H1 (cell line): ENCODE measurements around the gene PDE2A. TPM values are rescaled to one million over a fixed set of nuclear protein-coding genes. Genes with fewer than 3 reads are reported as not detected.

ENCODE experiments used
- CTCF ChIA-PET: fragments of 300-600 bp; sonication (Branson Sonifier 250); formaldehyde crosslinking; loops from one replicate; lab custom pipeline; 2021; ENCODE audit not compliant: partially characterized antibody; lab: Charles Lee
- POLR2A ChIA-PET: fragments of 300-600 bp; sonication (Branson Sonifier 250); formaldehyde crosslinking; loops from one replicate; lab custom pipeline; 2021; ENCODE audit warnings: inconsistent platforms; ENCODE audit not compliant: partially characterized antibody; lab: Charles Lee
- DNase-seq, 2 experiments: peaks; one replicate each; pipeline versions ENCODE4 v3.0.0 to v3.0.0-alpha.2; 2010 to 2022; ENCODE audit warnings: low spot score in 2 of 2, low read depth in 1 of 2, mixed read lengths in 1 of 2
- FAIRE-seq: peaks from 2 replicates; lab custom pipeline; 2011; peaks lifted over from hg19 to GRCh38; lab: Jason Lieb, UNC
- H2AFZ ChIP-seq: 2 replicates; pipeline ENCODE4 v1.8.1; 2012; ENCODE audit warnings: low read length, inconsistent platforms
- H2AK5ac ChIP-seq: 2 replicates; pipeline ENCODE4 v1.6.1; 2013; ENCODE audit warnings: low read depth, low read length
- H2BK120ac ChIP-seq: replicated peaks from 2 replicates; pipeline ENCODE3; 2013; ENCODE audit warnings: low read depth, low read length, inconsistent platforms
- H2BK12ac ChIP-seq: 2 replicates; pipeline ENCODE4 v1.6.1; 2013; ENCODE audit warnings: low read depth, low read length
- H2BK15ac ChIP-seq: 2 replicates; pipeline ENCODE4 v1.6.1; 2013; ENCODE audit warnings: low read length
- H2BK20ac ChIP-seq: 2 replicates; pipeline ENCODE4 v1.6.1; 2013; ENCODE audit warnings: low read length
- H2BK5ac ChIP-seq: 2 replicates; pipeline ENCODE4 v1.6.1; 2013; ENCODE audit warnings: low read depth, low read length
- H3K14ac ChIP-seq: 2 replicates; pipeline ENCODE4 v1.6.1; 2013; ENCODE audit warnings: inconsistent platforms; ENCODE audit not compliant: insufficient read length
- H3K18ac ChIP-seq: 2 replicates; pipeline ENCODE4 v1.6.1; 2013; ENCODE audit warnings: low read length; ENCODE audit errors: extremely low read depth
- H3K23ac ChIP-seq: 2 replicates; pipeline ENCODE4 v1.6.1; 2013; ENCODE audit warnings: inconsistent platforms; ENCODE audit not compliant: insufficient read length
- H3K23me2 ChIP-seq: 2 replicates; pipeline ENCODE4 v1.6.1; 2013; ENCODE audit warnings: low read depth, low read length
- H3K27ac ChIP-seq: 2 replicates; pipeline ENCODE4 v1.6.1; 2011; ENCODE audit warnings: low read depth, low read length, inconsistent platforms
- H3K27me3 ChIP-seq, 4 experiments: replicated peaks in 1 of 4; 1 replicate in 1 of 4; 2 replicates in 3 of 4; pipeline versions ENCODE4 v1.6.1 to v1.8.1; 2011 to 2013; ENCODE audit warnings: low read length in 3 of 4, mild to moderate bottlenecking in 3 of 4, inconsistent platforms in 2 of 4, mixed read lengths in 2 of 4, moderate library complexity in 1 of 4; ENCODE audit not compliant: control insufficient read depth in 3 of 4, insufficient read depth in 3 of 4; ENCODE audit errors: extremely low read depth in 1 of 4
- H3K36me3 ChIP-seq, 4 experiments: 2 replicates each; pipeline versions ENCODE4 v1.6.1 to v1.8.1; 2011 to 2013; ENCODE audit warnings: mild to moderate bottlenecking in 4 of 4, low read length in 3 of 4, moderate library complexity in 2 of 4, control low read depth in 1 of 4, inconsistent platforms in 1 of 4; ENCODE audit not compliant: insufficient read depth in 4 of 4, control insufficient read depth in 2 of 4
- H3K4ac ChIP-seq: replicated peaks from 2 replicates; pipeline ENCODE3; 2013; ENCODE audit warnings: low read length, low read depth, mixed read lengths, inconsistent platforms; ENCODE audit not compliant: insufficient read length
- H3K4me1 ChIP-seq, 4 experiments: replicated peaks in 1 of 4; 1 replicate in 1 of 4; 2 replicates in 3 of 4; pipeline versions ENCODE4 v1.6.1 to v1.8.1; 2011 to 2013; ENCODE audit warnings: low read length in 3 of 4, inconsistent platforms in 2 of 4, mixed read lengths in 1 of 4; ENCODE audit not compliant: insufficient read depth in 4 of 4, control insufficient read depth in 3 of 4
- H3K4me2 ChIP-seq, 2 experiments: 2 replicates each; pipeline versions ENCODE4 v1.6.1 to v1.8.1; 2011 to 2013; ENCODE audit warnings: low read depth in 2 of 2, low read length in 2 of 2, control low read depth in 1 of 2, inconsistent platforms in 1 of 2, mild to moderate bottlenecking in 1 of 2; ENCODE audit not compliant: insufficient read depth in 1 of 2
- H3K4me3 ChIP-seq, 4 experiments: fragments of 200-600, 300-600 bp in 1 of 4; sonication (generic), shearing (Covaris generic), sonication (Bioruptor Twin) in 1 of 4; 2 replicates each; pipeline versions ENCODE4 v1.5.1 to v1.8.1; 2011 to 2016; ENCODE audit warnings: low read length in 4 of 4, low read depth in 3 of 4, control low read depth in 2 of 4, inconsistent platforms in 2 of 4, mild to moderate bottlenecking in 2 of 4, mixed read lengths in 1 of 4, moderate library complexity in 1 of 4; ENCODE audit not compliant: insufficient read depth in 2 of 4; ENCODE audit errors: extremely low read depth in 1 of 4
- H3K56ac ChIP-seq: replicated peaks from 2 replicates; pipeline ENCODE3; 2013; ENCODE audit warnings: low read depth, mild to moderate bottlenecking, mixed read lengths, low read length, inconsistent platforms; ENCODE audit not compliant: insufficient read length
- H3K79me1 ChIP-seq: 2 replicates; pipeline ENCODE4 v1.6.1; 2013; ENCODE audit warnings: low read depth, low read length, control low read depth
- H3K79me2 ChIP-seq, 2 experiments: 2 replicates each; pipeline versions ENCODE4 v1.6.1 to v1.8.1; 2012 to 2013; ENCODE audit warnings: low read length in 2 of 2, mild to moderate bottlenecking in 2 of 2, inconsistent platforms in 1 of 2; ENCODE audit not compliant: insufficient read depth in 2 of 2, control insufficient read depth in 1 of 2
- H3K9ac ChIP-seq, 4 experiments: replicated peaks in 1 of 4; 1 replicate in 1 of 4; 2 replicates in 3 of 4; pipeline versions ENCODE4 v1.6.1 to v1.8.1; 2011 to 2013; ENCODE audit warnings: low read depth in 3 of 4, low read length in 3 of 4, control low read depth in 2 of 4, mild to moderate bottlenecking in 2 of 4, moderate library complexity in 2 of 4, inconsistent platforms in 1 of 4; ENCODE audit errors: extremely low read depth in 1 of 4
- H3K9me3 ChIP-seq, 2 experiments: 2 replicates each; pipeline versions ENCODE4 v1.6.1 to v1.8.1; 2012 to 2013; ENCODE audit warnings: mild to moderate bottlenecking in 2 of 2, moderate library complexity in 2 of 2, control low read depth in 1 of 2, inconsistent platforms in 1 of 2, low read depth in 1 of 2, low read length in 1 of 2, mixed read lengths in 1 of 2; ENCODE audit not compliant: insufficient read depth in 2 of 2
- H4K20me1 ChIP-seq, 2 experiments: replicated peaks in 1 of 2; 2 replicates each; pipeline versions ENCODE3 to v1.8.1; 2011 to 2013; ENCODE audit warnings: inconsistent platforms in 2 of 2, low read length in 2 of 2, mild to moderate bottlenecking in 1 of 2; ENCODE audit not compliant: insufficient read depth in 2 of 2, control insufficient read depth in 1 of 2
- H4K5ac ChIP-seq: 2 replicates; pipeline ENCODE4 v1.6.1; 2013; ENCODE audit warnings: low read length, low read depth, mixed read lengths, inconsistent platforms; ENCODE audit not compliant: insufficient read length
- H4K8ac ChIP-seq: 2 replicates; pipeline ENCODE4 v1.8.0; 2013; ENCODE audit warnings: mild to moderate bottlenecking, moderate library complexity, low read length, inconsistent platforms; ENCODE audit not compliant: insufficient read depth; ENCODE audit errors: extremely low read depth
- H4K91ac ChIP-seq: replicated peaks from 2 replicates; pipeline ENCODE3; 2013; ENCODE audit warnings: low read length, mixed read lengths, inconsistent platforms; ENCODE audit not compliant: insufficient read length
- BACH1 ChIP-seq: IDR thresholded peaks from 2 replicates; pipeline ENCODE4 v1.6.1; 2012; ENCODE audit warnings: low read length, improper control_type of control experiment
- RAD21 ChIP-seq, 2 experiments: IDR thresholded peaks in 1 of 2; conservative IDR thresholded peaks in 1 of 2; 2 replicates each; pipeline ENCODE4 v1.6.1; 2011; ENCODE audit warnings: low read depth in 2 of 2, low read length in 2 of 2, improper control_type of control experiment in 1 of 2, inconsistent platforms in 1 of 2, mild to moderate bottlenecking in 1 of 2, moderate library complexity in 1 of 2
- RBBP5 ChIP-seq: IDR thresholded peaks from 2 replicates; pipeline ENCODE4 v1.7.1; 2012; ENCODE audit warnings: low read depth, mild to moderate bottlenecking, inconsistent platforms, low read length, moderate library complexity, borderline replicate concordance
- SP1 ChIP-seq: IDR thresholded peaks from 2 replicates; pipeline ENCODE4 v1.6.1; 2011; ENCODE audit warnings: low read depth, low read length
- TBP ChIP-seq: IDR thresholded peaks from 2 replicates; pipeline ENCODE4 v1.6.1; 2011; ENCODE audit warnings: low read depth, low read length, improper control_type of control experiment
- WGBS, 2 experiments: shearing (Covaris generic) in 1 of 2; methylation state at CpG; one replicate each; pipeline versions ENCODE4 v1.1.6 to v1.1.7; 2013 to 2015; ENCODE audit warnings: low lambda C conversion rate in 2 of 2, mixed read lengths in 2 of 2, inconsistent platforms in 1 of 2, low coverage in 1 of 2, missing lambda C conversion rate in 1 of 2; ENCODE audit not compliant: insufficient replicate concordance in 2 of 2, insufficient coverage in 1 of 2, insufficient read length in 1 of 2; ENCODE audit errors: extremely low coverage in 1 of 2, missing lambda C conversion rate in 1 of 2; 5-methylcytosine and 5-hydroxymethylcytosine counted together
- polyA plus RNA-seq, 7 experiments: library from polyadenylated mRNA; depleted of rRNA in 3 of 7; stranded (reverse) in 5 of 7; unstranded in 2 of 7; fragments of >200 nt in 5 of 7; fragments of 200-250 nt in 2 of 7; gene quantifications; 1 replicate in 5 of 7; 2 replicates in 1 of 7; 4 replicates in 1 of 7; pipeline versions ENCODE4 v1.2.1 to v1.2.3, GENCODE V29; 2011 to 2013; ENCODE audit warnings: missing spikeins in 2 of 7, mixed read lengths in 2 of 7
- total RNA-seq: library from RNA; stranded (reverse); fragmentation: NEBNext Ultra II Directional; extraction: Animal tissue kit (Norgen Biotek cat#: 25700); gene quantifications from 2 replicates; pipeline ENCODE4 v1.2.1, GENCODE V29; 2021
- TF ChIP-seq, protein P1 (sequence below), 3 experiments: IDR thresholded peaks; 1 replicate in 2 of 3; 2 replicates in 1 of 3; pipeline versions ENCODE4 v1.5.1 to v1.6.1; 2011; ENCODE audit warnings: low read length in 3 of 3, mild to moderate bottlenecking in 3 of 3, inconsistent platforms in 2 of 3, low read depth in 1 of 3, moderate library complexity in 1 of 3; ENCODE audit not compliant: insufficient read depth in 1 of 3; ENCODE audit errors: control extremely low read depth in 1 of 3

PDE2A gene
- total and polyA plus RNA-seq, 2 of the 8 experiments (the other 6 are each of a cell fraction or from before 2014, with no cell fraction given): 3.4 to 7.1 TPM

DNA sequence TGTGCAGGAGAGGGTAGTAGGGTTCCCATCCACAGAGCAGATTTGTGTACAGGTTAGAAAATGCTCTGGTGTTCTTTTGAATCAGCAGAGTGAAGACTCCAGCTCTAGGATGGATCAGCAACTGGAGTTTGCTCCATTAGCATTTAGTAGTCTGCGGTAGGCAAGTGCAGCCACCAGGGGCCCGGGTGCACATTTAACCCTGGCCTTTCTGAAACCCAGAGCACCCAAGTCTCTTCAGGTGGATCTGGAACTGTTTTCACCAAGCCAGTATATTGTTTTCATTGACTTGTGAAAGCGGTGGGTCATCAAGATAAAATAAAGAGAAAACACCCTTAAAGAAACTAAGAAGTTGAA is 139.1 kb downstream of the PDE2A start:
- DNase-seq (no peak), FAIRE-seq (peak; percentile 48)
- no peaks in the 10 kb centered on the region for H3K79me1 ChIP-seq
- no peak overlapping the region for H3K27ac ChIP-seq
- H3K4me3 ChIP-seq: no peak overlapping the region
- 41% methylated on average over 3 of the region's 3 CpGs; no CpG with 5 or more reads in 1 of the 2 experiments for WGBS, 2 experiments
- H2BK5ac ChIP-seq: no peak overlapping the region
- no peak overlapping the region for H4K5ac ChIP-seq
- peak overlapping the region in 1 of 2 experiments; percentile 23; a peak in 2 of 4 replicates for H3K4me2 ChIP-seq
- peak overlapping the region; percentile 97 for H2AFZ ChIP-seq
- H3K18ac ChIP-seq: no peak overlapping the region
- no peak overlapping the region for H2BK120ac ChIP-seq
- no peaks in the 10 kb centered on the region for H3K79me2 ChIP-seq
- H3K4ac ChIP-seq: no peak overlapping the region
- no peak overlapping the region for H2BK20ac ChIP-seq
- no peak overlapping the region for H3K56ac ChIP-seq
- ChIA-PET CTCF (interaction anchor here (0.7 to 1.9 kb wide), 9 partner anchors 9 to 104 kb away, joined by 3 to 7 read pairs (median 5); no protein-coding TSS in a partner anchor), POLR2A (interaction anchor here (0.9 kb wide), 2 partner anchors 10 to 423 kb away, joined by 3 to 5 read pairs; partner anchors contain the start of gene ANAPC15)
- no peak overlapping the region for H3K23ac ChIP-seq
- H2BK15ac ChIP-seq: no peak overlapping the region
- H2BK12ac ChIP-seq: no peak overlapping the region
- TF ChIP-seq SP1: no peak
- TF ChIP-seq RAD21 (IDR thresholded peaks at IDR 0.05 in 1 of 2, conservative IDR thresholded peaks at IDR 0.05 in 1 of 2; ENCODE audit: low read depth in 2 of 2, low read length in 2 of 2): peak in 1 of 2 experiments; percentile 30; a peak in 1 of 4 replicates
- TF ChIP-seq TBP: peak; percentile 28; the same call in 1 of the 2 replicates
- 0 out of 2 replicates have a peak, but pooled peaks have one; percentile 6 for TF ChIP-seq BACH1
- 0 out of 2 replicates have a peak, but pooled peaks have one; percentile 34 for TF ChIP-seq RBBP5
- TF ChIP-seq, protein P1, sequence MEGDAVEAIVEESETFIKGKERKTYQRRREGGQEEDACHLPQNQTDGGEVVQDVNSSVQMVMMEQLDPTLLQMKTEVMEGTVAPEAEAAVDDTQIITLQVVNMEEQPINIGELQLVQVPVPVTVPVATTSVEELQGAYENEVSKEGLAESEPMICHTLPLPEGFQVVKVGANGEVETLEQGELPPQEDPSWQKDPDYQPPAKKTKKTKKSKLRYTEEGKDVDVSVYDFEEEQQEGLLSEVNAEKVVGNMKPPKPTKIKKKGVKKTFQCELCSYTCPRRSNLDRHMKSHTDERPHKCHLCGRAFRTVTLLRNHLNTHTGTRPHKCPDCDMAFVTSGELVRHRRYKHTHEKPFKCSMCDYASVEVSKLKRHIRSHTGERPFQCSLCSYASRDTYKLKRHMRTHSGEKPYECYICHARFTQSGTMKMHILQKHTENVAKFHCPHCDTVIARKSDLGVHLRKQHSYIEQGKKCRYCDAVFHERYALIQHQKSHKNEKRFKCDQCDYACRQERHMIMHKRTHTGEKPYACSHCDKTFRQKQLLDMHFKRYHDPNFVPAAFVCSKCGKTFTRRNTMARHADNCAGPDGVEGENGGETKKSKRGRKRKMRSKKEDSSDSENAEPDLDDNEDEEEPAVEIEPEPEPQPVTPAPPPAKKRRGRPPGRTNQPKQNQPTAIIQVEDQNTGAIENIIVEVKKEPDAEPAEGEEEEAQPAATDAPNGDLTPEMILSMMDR (IDR thresholded peaks at IDR 0.05; ENCODE audit: control extremely low read depth in 1 of 3, insufficient read depth in 1 of 3, low read depth in 1 of 3, low read length in 3 of 3): peak; percentile 42 to 54 (median 45)
- H3K9me3 ChIP-seq: no peaks in the 10 kb centered on the region
- no peaks in the 10 kb centered on the region; the same call in 1 of the 2 replicates for H3K23me2 ChIP-seq
- H4K91ac ChIP-seq: peak overlapping the region; percentile 34
- H4K20me1 ChIP-seq: no peaks in the 10 kb centered on the region
- no peaks in the 10 kb centered on the region for H3K36me3 ChIP-seq
- H2AK5ac ChIP-seq: no peak overlapping the region
- H4K8ac ChIP-seq: no peak overlapping the region
- no peak overlapping the region for H3K14ac ChIP-seq
- H3K27me3 ChIP-seq: no peaks in the 10 kb centered on the region; a peak in 1 of 7 replicates
- peaks cover 4 to 9% (median 8%) of the 10 kb centered on the region in 4 experiments; a peak in 6 of 7 replicates for H3K4me1 ChIP-seq
- no peak overlapping the region for H3K9ac ChIP-seq
